Neural progenitor cell (in vitro differentiated cells): ENCODE data around the gene CST11. TPM values are rescaled to one million over a fixed set of nuclear protein-coding genes. Genes with fewer than 3 reads are reported as not detected.
"Not testable (repeated sequence)": the region's sequence is repeated elsewhere in the genome, so short reads cannot be mapped to it uniquely, and the experiment has no call there.

ENCODE experiments used
- DNase-seq: peaks from one replicate; pipeline ENCODE4 v3.0.0-alpha.2; 2016; ENCODE audit warnings: low spot score
- H2AFZ ChIP-seq: fragments of 200-600 bp; sonication (generic); replicated peaks from 2 replicates; pipeline ENCODE4 v1.6.1; 2016; ENCODE audit warnings: antibody characterized with exemption
- H3F3A ChIP-seq: fragments of 200-600 bp; sonication (generic); 2 replicates; pipeline ENCODE4 v1.6.1; 2016; ENCODE audit warnings: antibody characterized with exemption, low read depth
- H3K27ac ChIP-seq: fragments of 200-600 bp; sonication (generic); 2 replicates; pipeline ENCODE4 v1.5.1; 2016; ENCODE audit warnings: mild to moderate bottlenecking
- H3K27me3 ChIP-seq: fragments of 200-600 bp; sonication (generic); 2 replicates; pipeline ENCODE4 v1.6.1; 2016; ENCODE audit warnings: mild to moderate bottlenecking, moderate library complexity
- H3K36me3 ChIP-seq: fragments of 200-600 bp; sonication (generic); 2 replicates; pipeline ENCODE4 v1.5.1; 2016
- H3K4me1 ChIP-seq: fragments of 200-600 bp; sonication (generic); 2 replicates; pipeline ENCODE4 v1.6.1; 2016; ENCODE audit warnings: mixed run types
- H3K4me2 ChIP-seq: fragments of 200-600 bp; sonication (generic); 2 replicates; pipeline ENCODE4 v1.6.1; 2016
- H3K4me3 ChIP-seq: fragments of 200-600 bp; sonication (generic); 2 replicates; pipeline ENCODE4 v1.5.1; 2016
- H3K79me2 ChIP-seq: fragments of 200-600 bp; sonication (generic); 2 replicates; pipeline ENCODE4 v1.6.1; 2016; ENCODE audit warnings: low read depth
- H3K9ac ChIP-seq: fragments of 200-600 bp; sonication (generic); 2 replicates; pipeline ENCODE4 v1.6.1; 2016
- H3K9me3 ChIP-seq: fragments of 200-600 bp; sonication (generic); 2 replicates; pipeline ENCODE4 v1.5.1; 2016; ENCODE audit warnings: low read depth
- H4K20me1 ChIP-seq: fragments of 200-600 bp; sonication (generic); 2 replicates; pipeline ENCODE4 v1.6.1; 2016; ENCODE audit warnings: low read depth
- H3K27ac Mint-ChIP-seq: 3 replicates; pipeline ENCODE4 v1.8.0; 2021; ENCODE audit warnings: mixed read lengths
- H3K27me3 Mint-ChIP-seq: 2 replicates; pipeline ENCODE4 v1.8.0; 2022; ENCODE audit warnings: low read depth, mild to moderate bottlenecking, inconsistent platforms, moderate library complexity, mixed read lengths; ENCODE audit not compliant: insufficient read depth
- H3K36me3 Mint-ChIP-seq: 3 replicates; pipeline ENCODE4 v1.8.0; 2021; ENCODE audit warnings: mixed read lengths
- H3K4me1 Mint-ChIP-seq: 3 replicates; pipeline ENCODE4 v1.8.0; 2021; ENCODE audit warnings: mixed read lengths
- H3K4me3 Mint-ChIP-seq: 3 replicates; pipeline ENCODE4 v1.8.0; 2021; ENCODE audit warnings: mild to moderate bottlenecking, moderate library complexity, mixed read lengths
- H3K9me3 Mint-ChIP-seq: 3 replicates; pipeline ENCODE4 v1.8.0; 2020; ENCODE audit warnings: mixed read lengths
- EZH2 ChIP-seq: fragments of 200-600 bp; sonication (generic); IDR thresholded peaks from 2 replicates; pipeline ENCODE4 v1.6.1; 2017; ENCODE audit warnings: antibody characterized with exemption, mild to moderate bottlenecking, moderate library complexity
- EZH2phosphoT487 ChIP-seq: fragments of 200-600 bp; sonication (generic); IDR thresholded peaks from 2 replicates; pipeline ENCODE4 v1.6.1; 2017; ENCODE audit warnings: antibody characterized with exemption
- total RNA-seq: library from RNA; depleted of rRNA; stranded (reverse); fragments of >200 nt; gene quantifications from 2 replicates; pipeline ENCODE4 v1.2.3, GENCODE V29; 2015; ENCODE audit warnings: low replicate concordance
- TF ChIP-seq, protein P1 (sequence below): fragments of 200-600 bp; sonication (generic); IDR thresholded peaks from 2 replicates; pipeline ENCODE4 v1.5.1; 2017; ENCODE audit warnings: antibody characterized with exemption, mild to moderate bottlenecking

Gene CST11
- total RNA-seq, 1 donor from 2014 or later = not detected

DNA sequence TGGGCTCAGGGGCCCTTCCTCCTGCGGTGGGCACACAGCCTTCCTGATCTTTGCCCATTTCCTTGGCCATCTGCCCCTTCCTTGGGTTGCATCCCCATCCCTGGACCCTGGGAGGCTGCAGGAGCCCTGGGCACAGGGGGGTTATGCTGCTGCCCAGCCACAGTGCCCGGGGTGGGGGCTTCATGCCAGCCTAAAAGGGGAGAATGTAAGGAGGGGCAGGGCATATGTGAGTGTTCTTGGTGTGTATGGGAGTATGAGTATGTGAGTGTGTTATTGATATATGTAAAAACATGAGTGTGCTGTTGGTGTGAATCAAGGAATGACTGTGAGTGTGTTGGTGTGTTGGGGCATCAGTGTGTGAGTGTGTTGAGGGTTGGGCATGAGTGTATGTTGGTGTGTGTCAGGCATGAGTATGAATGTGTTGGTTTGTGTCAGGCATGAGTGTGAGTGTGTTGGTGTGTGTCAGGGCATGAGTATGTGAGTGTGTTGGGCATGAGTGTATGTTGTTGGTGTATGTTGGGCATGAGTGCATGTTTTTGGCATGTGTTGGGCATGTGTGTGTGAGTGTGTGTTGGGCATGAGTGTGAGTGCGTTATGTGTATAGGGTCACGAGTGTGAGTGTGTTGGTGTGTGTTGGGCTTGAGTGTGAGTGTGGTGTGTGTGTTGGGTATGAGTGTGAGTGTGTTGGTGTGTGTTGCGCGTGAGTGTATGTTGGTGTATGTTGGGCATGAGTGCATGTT, 23.5 kb upstream of the CST11 start:
- H3K36me3 ChIP-seq = no peaks in the 10 kb centered on the region
- no peak overlapping the region for H3K27ac ChIP-seq
- H3K4me2 ChIP-seq = no peak overlapping the region
- H3K36me3 Mint-ChIP-seq = no peaks in the 10 kb centered on the region
- H3K27me3 Mint-ChIP-seq = no peaks in the 10 kb centered on the region
- H4K20me1 ChIP-seq = no peaks in the 10 kb centered on the region
- no peak overlapping the region for H3K27ac Mint-ChIP-seq
- no peaks in the 10 kb centered on the region for H3K9me3 ChIP-seq
- peaks cover 3% of the 10 kb centered on the region for H3K9me3 Mint-ChIP-seq
- H2AFZ ChIP-seq = no peak overlapping the region
- no peak overlapping the region for H3K4me3 Mint-ChIP-seq
- TF ChIP-seq EZH2phosphoT487 = no peak
- TF ChIP-seq, protein P1, sequence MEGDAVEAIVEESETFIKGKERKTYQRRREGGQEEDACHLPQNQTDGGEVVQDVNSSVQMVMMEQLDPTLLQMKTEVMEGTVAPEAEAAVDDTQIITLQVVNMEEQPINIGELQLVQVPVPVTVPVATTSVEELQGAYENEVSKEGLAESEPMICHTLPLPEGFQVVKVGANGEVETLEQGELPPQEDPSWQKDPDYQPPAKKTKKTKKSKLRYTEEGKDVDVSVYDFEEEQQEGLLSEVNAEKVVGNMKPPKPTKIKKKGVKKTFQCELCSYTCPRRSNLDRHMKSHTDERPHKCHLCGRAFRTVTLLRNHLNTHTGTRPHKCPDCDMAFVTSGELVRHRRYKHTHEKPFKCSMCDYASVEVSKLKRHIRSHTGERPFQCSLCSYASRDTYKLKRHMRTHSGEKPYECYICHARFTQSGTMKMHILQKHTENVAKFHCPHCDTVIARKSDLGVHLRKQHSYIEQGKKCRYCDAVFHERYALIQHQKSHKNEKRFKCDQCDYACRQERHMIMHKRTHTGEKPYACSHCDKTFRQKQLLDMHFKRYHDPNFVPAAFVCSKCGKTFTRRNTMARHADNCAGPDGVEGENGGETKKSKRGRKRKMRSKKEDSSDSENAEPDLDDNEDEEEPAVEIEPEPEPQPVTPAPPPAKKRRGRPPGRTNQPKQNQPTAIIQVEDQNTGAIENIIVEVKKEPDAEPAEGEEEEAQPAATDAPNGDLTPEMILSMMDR = no peak
- no peak for TF ChIP-seq EZH2
- no peaks in the 10 kb centered on the region for H3F3A ChIP-seq
- no peak overlapping the region for H3K4me3 ChIP-seq
- DNase-seq = no peak
- no peaks in the 10 kb centered on the region for H3K4me1 ChIP-seq
- no peaks in the 10 kb centered on the region for H3K79me2 ChIP-seq
- H3K27me3 ChIP-seq = no peaks in the 10 kb centered on the region
- H3K4me1 Mint-ChIP-seq = no peaks in the 10 kb centered on the region
- no peak overlapping the region for H3K9ac ChIP-seq

DNA sequence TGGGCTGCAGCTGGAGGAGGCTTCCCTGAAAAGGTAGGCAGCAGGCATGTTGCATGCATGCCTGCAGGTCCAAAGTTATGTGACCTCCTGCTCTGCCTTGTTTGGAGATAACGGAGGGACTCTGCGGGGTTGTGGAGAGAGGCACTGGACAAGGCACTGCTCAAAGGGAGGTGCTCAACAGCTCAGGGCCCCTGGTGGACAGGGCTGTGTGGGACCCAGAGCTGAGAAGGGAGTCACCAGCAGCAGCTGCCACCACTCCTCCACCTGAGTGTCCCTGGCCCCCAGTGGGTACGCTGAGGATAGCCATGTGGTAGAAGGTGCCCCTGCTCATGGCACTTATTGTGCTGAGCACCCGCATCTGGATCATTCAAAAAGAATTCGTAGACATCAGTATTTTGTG, 22.7 kb upstream of the CST11 start:
- H3K9me3 Mint-ChIP-seq = peaks cover 3% of the 10 kb centered on the region
- no peak overlapping the region for H3K4me3 Mint-ChIP-seq
- no peaks in the 10 kb centered on the region for H3K36me3 ChIP-seq
- H4K20me1 ChIP-seq = no peaks in the 10 kb centered on the region
- no peak overlapping the region for H3K9ac ChIP-seq
- H3K9me3 ChIP-seq = no peaks in the 10 kb centered on the region
- no peaks in the 10 kb centered on the region for H3K4me1 ChIP-seq
- H3F3A ChIP-seq = no peaks in the 10 kb centered on the region
- no peak for DNase-seq
- H3K27me3 ChIP-seq = no peaks in the 10 kb centered on the region
- H3K27ac Mint-ChIP-seq = no peak overlapping the region
- no peaks in the 10 kb centered on the region for H3K36me3 Mint-ChIP-seq
- H3K4me1 Mint-ChIP-seq = no peaks in the 10 kb centered on the region
- H3K79me2 ChIP-seq = no peaks in the 10 kb centered on the region
- no peak overlapping the region for H2AFZ ChIP-seq
- H3K27me3 Mint-ChIP-seq = no peaks in the 10 kb centered on the region
- TF ChIP-seq EZH2 (no peak), EZH2phosphoT487 (no peak)
- TF ChIP-seq, protein P1 = no peak
- H3K4me2 ChIP-seq = no peak overlapping the region
- no peak overlapping the region for H3K4me3 ChIP-seq
- no peak overlapping the region for H3K27ac ChIP-seq

DNA sequence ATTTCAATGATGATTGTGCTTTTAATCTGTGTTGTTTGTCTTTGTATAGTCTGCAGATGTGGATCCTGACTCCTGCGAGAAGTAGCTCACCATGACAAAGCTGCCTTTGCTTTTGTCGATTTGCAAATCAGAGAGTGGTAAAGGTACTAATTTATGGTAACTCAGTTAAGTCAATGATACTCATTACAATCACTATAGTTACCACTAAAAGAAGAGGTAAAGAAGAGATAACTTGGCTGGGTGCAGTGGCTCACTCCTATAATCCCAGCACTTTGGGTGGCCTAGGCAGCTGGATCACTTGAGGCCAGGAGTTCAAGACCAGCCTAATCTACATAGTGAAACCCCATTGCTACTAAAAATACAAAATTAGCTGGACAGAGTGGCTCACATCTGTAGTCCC, 20.6 kb upstream of the CST11 start:
- not testable (repeated sequence) for H2AFZ ChIP-seq, H3K4me2 ChIP-seq, H3K36me3 Mint-ChIP-seq, H3K27ac Mint-ChIP-seq, DNase-seq, H3K36me3 ChIP-seq, H3K27ac ChIP-seq, H3K4me1 ChIP-seq, H3K9me3 Mint-ChIP-seq, H3K9ac ChIP-seq, H4K20me1 ChIP-seq, H3K79me2 ChIP-seq, H3K27me3 Mint-ChIP-seq, H3K27me3 ChIP-seq, H3K4me3 Mint-ChIP-seq, H3F3A ChIP-seq, H3K4me3 ChIP-seq, H3K9me3 ChIP-seq
- peaks cover 12% of the 10 kb centered on the region for H3K4me1 Mint-ChIP-seq

DNA sequence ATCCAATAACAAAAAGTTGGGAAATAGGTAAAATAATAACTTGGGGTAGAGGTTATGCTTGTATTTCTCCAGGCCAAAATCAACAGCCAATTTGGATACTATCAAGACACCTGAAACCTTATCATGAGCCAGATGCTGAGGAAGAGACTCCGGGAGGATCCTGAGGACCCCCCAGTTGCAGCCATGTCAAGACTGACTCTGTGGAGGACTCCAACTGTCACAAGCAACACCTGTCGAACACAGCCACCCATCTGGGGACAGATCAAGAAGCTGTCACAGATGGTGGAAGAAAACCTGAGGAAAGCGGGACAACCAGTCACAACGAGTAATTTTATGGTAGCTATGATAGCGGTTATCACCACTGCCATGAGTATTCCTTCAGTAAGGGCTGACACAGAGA, 19.6 kb upstream of the CST11 start:
- not testable (repeated sequence) for H3K4me3 Mint-ChIP-seq, H3K27ac ChIP-seq, H3K79me2 ChIP-seq, H3K36me3 ChIP-seq, H3K4me3 ChIP-seq, H3K9ac ChIP-seq, H3K9me3 Mint-ChIP-seq, H3K27me3 ChIP-seq, H3K4me1 ChIP-seq, DNase-seq, H3K9me3 ChIP-seq, H3K27me3 Mint-ChIP-seq, H3K27ac Mint-ChIP-seq, H2AFZ ChIP-seq, H3K4me2 ChIP-seq, H4K20me1 ChIP-seq, H3F3A ChIP-seq, H3K36me3 Mint-ChIP-seq
- peaks cover 13% of the 10 kb centered on the region for H3K4me1 Mint-ChIP-seq

DNA sequence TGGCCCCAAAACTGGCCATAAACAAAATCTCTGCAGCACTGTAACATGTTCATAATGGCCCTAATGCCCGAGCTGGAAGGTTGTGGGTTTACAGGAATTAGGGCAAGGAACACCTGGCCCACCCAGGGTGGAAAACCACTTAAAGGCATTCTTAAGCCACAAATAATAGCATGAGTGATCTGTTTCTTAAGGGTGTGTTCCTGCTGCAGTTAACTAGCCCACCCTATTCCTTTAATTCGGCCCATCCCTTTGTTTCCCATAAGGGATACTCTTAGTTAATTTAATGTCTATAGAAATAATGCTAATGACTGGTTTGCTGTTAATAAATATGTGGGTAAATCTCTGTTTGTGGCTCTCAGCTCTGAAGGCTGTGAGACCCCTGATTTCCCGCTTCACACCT, 14.3 kb upstream of the CST11 start:
- not testable (repeated sequence) for H3K4me3 Mint-ChIP-seq, H3K79me2 ChIP-seq, H3K4me1 ChIP-seq, H3K9ac ChIP-seq, H3K4me3 ChIP-seq, H3F3A ChIP-seq, H3K27ac Mint-ChIP-seq, H2AFZ ChIP-seq, H4K20me1 ChIP-seq, H3K4me2 ChIP-seq, H3K36me3 Mint-ChIP-seq, DNase-seq, H3K27me3 ChIP-seq, H3K36me3 ChIP-seq, H3K9me3 ChIP-seq, H3K27ac ChIP-seq
- H3K27me3 Mint-ChIP-seq = peaks cover 12% of the 10 kb centered on the region
- peaks cover 35% of the 10 kb centered on the region for H3K9me3 Mint-ChIP-seq
- H3K4me1 Mint-ChIP-seq = peaks cover 13% of the 10 kb centered on the region
